Endothelial cell of umbilical vein (primary cell): ENCODE results near the gene RASIP1. TPM values are rescaled to one million over a fixed set of nuclear protein-coding genes. Genes with fewer than 3 reads are reported as not detected.

Source experiments
- BruUV-seq: library from RNA; stranded (reverse); fragments of 400-500 nt; replicated peaks from 2 replicates; lab custom pipeline; 2021; lab: Mats Ljungman, UMichigan
- CTCF ChIA-PET: fragments of 300-600, 350-600 bp; sonication (Branson Sonifier 250); formaldehyde crosslinking; loops from one replicate; lab custom pipeline; 2021; ENCODE audit warnings: antibody characterized with exemption, inconsistent platforms; lab: Charles Lee
- POLR2A ChIA-PET: fragments of 300-600, 350-600 bp; sonication (Branson Sonifier 250); formaldehyde crosslinking; loops from one replicate; lab custom pipeline; 2021; ENCODE audit warnings: antibody characterized with exemption, inconsistent platforms; lab: Charles Lee
- DNase-seq: peaks from one replicate; pipeline ENCODE4 v3.0.0-alpha.2; 2011; ENCODE audit warnings: low read depth, low spot score
- FAIRE-seq: peaks from 2 replicates; lab custom pipeline; 2011; peaks lifted over from hg19 to GRCh38; lab: Jason Lieb, UNC
- H2AFZ ChIP-seq: 2 replicates; pipeline ENCODE4 v1.6.0; 2012; ENCODE audit warnings: low read depth, low read length, control low read depth, inconsistent platforms
- H3K27ac ChIP-seq: 2 replicates; pipeline ENCODE4 v1.5.1; 2011; ENCODE audit warnings: low read depth, mild to moderate bottlenecking, control low read depth, low read length, moderate library complexity; ENCODE audit not compliant: insufficient read depth
- H3K27me3 ChIP-seq, 2 experiments: 2 replicates each; pipeline versions ENCODE4 v1.6.0 to v1.6.1; 2011; ENCODE audit warnings: low read length in 2 of 2, mixed read lengths in 1 of 2; ENCODE audit not compliant: control insufficient read depth in 2 of 2, insufficient read depth in 2 of 2
- H3K36me3 ChIP-seq, 2 experiments: 2 replicates in 1 of 2; 3 replicates in 1 of 2; pipeline ENCODE4 v1.5.1; 2011; ENCODE audit warnings: low read length in 2 of 2, mild to moderate bottlenecking in 1 of 2, moderate library complexity in 1 of 2; ENCODE audit not compliant: control insufficient read depth in 2 of 2, insufficient read depth in 2 of 2; ENCODE audit errors: extremely low read depth in 1 of 2
- H3K4me1 ChIP-seq: 3 replicates; pipeline ENCODE4 v1.5.1; 2011; ENCODE audit warnings: mild to moderate bottlenecking, low read length; ENCODE audit not compliant: control insufficient read depth, insufficient read depth; ENCODE audit errors: extremely low read depth
- H3K4me2 ChIP-seq: 2 replicates; pipeline ENCODE4 v1.6.1; 2011; ENCODE audit warnings: low read length, control low read depth, mixed read lengths; ENCODE audit not compliant: insufficient read depth
- H3K4me3 ChIP-seq, 3 experiments: fragments of 200-600 bp in 1 of 3; sonication (generic), shearing (Covaris generic) in 1 of 3; replicated peaks in 1 of 3; 2 replicates each; pipeline ENCODE4 v1.5.1; 2011 to 2016; ENCODE audit warnings: control low read depth in 3 of 3, low read length in 3 of 3, mild to moderate bottlenecking in 2 of 3, inconsistent platforms in 1 of 3, low read depth in 1 of 3, moderate library complexity in 1 of 3; ENCODE audit not compliant: insufficient read depth in 1 of 3
- H3K79me2 ChIP-seq: 2 replicates; pipeline ENCODE4 v1.6.0; 2012; ENCODE audit warnings: low read length, inconsistent platforms; ENCODE audit not compliant: control insufficient read depth, insufficient read depth
- H3K9ac ChIP-seq: replicated peaks from 2 replicates; pipeline ENCODE3; 2011; ENCODE audit warnings: low read length, control low read depth; ENCODE audit not compliant: insufficient read depth; ENCODE audit errors: extremely low read depth
- H3K9me1 ChIP-seq: replicated peaks from 3 replicates; pipeline ENCODE4 v1.6.0; 2011; ENCODE audit warnings: mild to moderate bottlenecking, low read length; ENCODE audit not compliant: control insufficient read depth, insufficient read depth; ENCODE audit errors: extremely low read depth
- H3K9me3 ChIP-seq: replicated peaks from 2 replicates; pipeline ENCODE4 v1.5.1; 2012; ENCODE audit warnings: low read length, inconsistent platforms; ENCODE audit not compliant: control insufficient read depth, insufficient read depth
- H4K20me1 ChIP-seq: replicated peaks from 2 replicates; pipeline ENCODE3; 2011; ENCODE audit warnings: mild to moderate bottlenecking, low read length; ENCODE audit not compliant: control insufficient read depth, insufficient read depth; ENCODE audit errors: extremely low read depth
- EZH2 ChIP-seq: IDR thresholded peaks from 2 replicates; pipeline ENCODE4 v1.6.1; 2012; ENCODE audit warnings: borderline replicate concordance, low read depth, mild to moderate bottlenecking, moderate library complexity, low read length, inconsistent platforms; ENCODE audit not compliant: severe bottlenecking
- GATA2 ChIP-seq: IDR thresholded peaks from 2 replicates; pipeline ENCODE4 v1.7.0; 2011; ENCODE audit warnings: low read depth, mild to moderate bottlenecking, moderate library complexity, mixed read lengths, low read length; ENCODE audit not compliant: insufficient read length, insufficient read depth
- JUN ChIP-seq: IDR thresholded peaks from 2 replicates; pipeline ENCODE4 v1.6.1; 2011; ENCODE audit warnings: borderline replicate concordance, low read depth; ENCODE audit not compliant: insufficient read length, insufficient read depth
- MYC ChIP-seq: IDR thresholded peaks from one replicate; pipeline ENCODE4 v1.6.1; 2011; ENCODE audit warnings: mild to moderate bottlenecking, low read depth, low read length
- POLR2A ChIP-seq: IDR thresholded peaks from 2 replicates; pipeline ENCODE4 v1.6.1; 2012; ENCODE audit warnings: low read depth, mild to moderate bottlenecking, control low read depth, low read length
- POLR2AphosphoS5 ChIP-seq: IDR thresholded peaks from 2 replicates; pipeline ENCODE4 v1.6.1; 2012; ENCODE audit warnings: low read depth, mild to moderate bottlenecking, control low read depth, low read length, moderate library complexity; ENCODE audit not compliant: insufficient read depth
- dilution Hi-C: fragments of 300-500 bp; cut with MboI; formaldehyde crosslinking; loops from one replicate; pipeline ENCODE4 v1.15.0; 2019; ENCODE audit warnings: low sequenced_read_pairs; ENCODE audit not compliant: extremely low pct_ligation_motif_present
- intact Hi-C: fragments of 100-400 bp; cut with micrococcal nuclease; formaldehyde crosslinking; loops from one replicate; pipeline ENCODE4 v1.10.0; 2022
- polyA plus RNA-seq, 4 experiments: library from polyadenylated mRNA; depleted of rRNA in 3 of 4; stranded (reverse) in 3 of 4; unstranded in 1 of 4; fragments of >200 nt; gene quantifications; 2 replicates each; pipeline versions ENCODE4 v1.2.1 to v1.2.3, GENCODE V29; 2011 to 2012; ENCODE audit warnings: missing spikeins in 1 of 4
- total RNA-seq: library from RNA; stranded (reverse); gene quantifications from 2 replicates; pipeline ENCODE4 v1.2.3, GENCODE V29; 2021
- TF ChIP-seq, protein P1 (sequence below): IDR thresholded peaks from 2 replicates; pipeline ENCODE4 v1.6.1; 2011; ENCODE audit not compliant: insufficient read depth, insufficient read length
- TF ChIP-seq, protein P2 (sequence below), 2 donors: IDR thresholded peaks; 1 replicate in 1 of 2; 2 replicates in 1 of 2; pipeline ENCODE4 v1.5.1; 2011; ENCODE audit warnings: low read length in 2 of 2, mild to moderate bottlenecking in 2 of 2, moderate library complexity in 2 of 2, control low read depth in 1 of 2, inconsistent platforms in 1 of 2, low read depth in 1 of 2; ENCODE audit not compliant: insufficient read depth in 1 of 2; ENCODE audit errors: extremely low read depth in 1 of 2

The RASIP1 gene
- total and polyA plus RNA-seq, 2 donors (not counting 3 experiments of a cell fraction or from before 2014, with no cell fraction given), result 66.2 to 82.1 TPM

DNA sequence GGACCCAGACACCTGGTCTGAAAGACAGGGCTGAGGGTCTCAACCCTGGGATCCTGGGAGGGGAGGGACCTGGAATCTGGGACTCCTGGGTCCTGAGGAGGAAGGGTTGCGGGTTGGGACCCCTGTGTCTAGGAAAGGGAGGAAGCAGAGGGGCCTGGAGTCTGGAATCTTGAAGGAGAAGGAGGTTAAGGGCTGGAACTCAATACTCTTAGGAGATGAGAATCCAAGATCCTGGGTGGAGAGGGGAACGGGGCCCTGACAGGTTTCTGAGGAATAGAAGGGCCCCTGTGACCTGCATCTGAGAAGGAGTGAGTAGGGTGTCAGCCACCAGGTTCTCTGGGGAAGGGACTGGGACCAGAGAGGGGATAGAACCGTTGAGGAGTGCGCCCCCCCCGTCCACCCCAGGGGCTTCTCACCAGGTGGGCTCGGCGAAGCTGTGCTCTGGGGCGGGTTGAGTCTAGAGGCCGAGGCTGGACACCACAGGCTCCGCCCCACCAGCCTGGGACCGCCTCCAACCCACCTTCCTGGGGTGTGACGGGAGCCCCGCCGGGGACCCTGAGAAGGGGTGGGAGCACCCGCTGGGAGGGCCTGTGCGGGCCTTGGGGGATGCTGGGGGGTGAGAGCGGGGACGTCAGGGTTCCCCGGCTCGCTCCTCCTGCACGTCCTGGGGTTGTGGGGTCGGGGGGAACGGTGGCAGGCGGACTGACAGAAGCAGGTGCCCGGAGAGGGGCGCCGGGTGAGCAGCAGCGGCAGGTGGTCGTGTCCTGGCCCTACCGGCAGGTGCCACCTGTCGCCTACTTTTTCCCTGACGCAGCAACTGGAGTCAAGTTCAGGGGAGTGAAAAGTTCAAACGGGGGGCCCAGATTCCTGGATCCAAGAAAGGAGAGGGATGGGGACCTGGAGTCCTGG, 20.9 kb downstream of the RASIP1 start, which contains the start of gene MAMSTR:
Gene MAMSTR, minus strand, starts transcription at position 463 of the 909 bp plus-strand sequence. CDS start 694 bp downstream, outside the sequence.
- BruUV-seq, result no TSS peak
- Histone ChIP-seq H3K9me3 (no peaks in the 10 kb centered on the region), H3K4me3 (no peak within 1 kb of the TSS), H3K27ac (no peak within 1 kb of the TSS), H3K4me2 (no peak within 1 kb of the TSS), H3K27me3 (no peaks in the 10 kb centered on the region), H3K4me1 (peaks cover 12% of the 10 kb centered on the region), H3K36me3 (peaks cover 5 to 16% of the 10 kb centered on the region in 2 experiments), H4K20me1 (no peaks in the 10 kb centered on the region), H2AFZ (no peak within 1 kb of the TSS), H3K9me1 (no peaks in the 10 kb centered on the region), H3K79me2 (no peaks in the 10 kb centered on the region), H3K9ac (no peak within 1 kb of the TSS)
- DNase-seq, result no peak
- no peak for FAIRE-seq
- intact Hi-C loops (no loop called here), dilution Hi-C loops (no loop called here)
- TF ChIP-seq EZH2, result no peak
- peak; percentile 28 for TF ChIP-seq POLR2A
- TF ChIP-seq POLR2AphosphoS5, result peak; percentile 38
- TF ChIP-seq, protein P1, sequence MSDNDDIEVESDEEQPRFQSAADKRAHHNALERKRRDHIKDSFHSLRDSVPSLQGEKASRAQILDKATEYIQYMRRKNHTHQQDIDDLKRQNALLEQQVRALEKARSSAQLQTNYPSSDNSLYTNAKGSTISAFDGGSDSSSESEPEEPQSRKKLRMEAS, result no peak
- CTCF ChIA-PET, result no interaction called here
- POLR2A ChIA-PET, result no interaction called here

DNA sequence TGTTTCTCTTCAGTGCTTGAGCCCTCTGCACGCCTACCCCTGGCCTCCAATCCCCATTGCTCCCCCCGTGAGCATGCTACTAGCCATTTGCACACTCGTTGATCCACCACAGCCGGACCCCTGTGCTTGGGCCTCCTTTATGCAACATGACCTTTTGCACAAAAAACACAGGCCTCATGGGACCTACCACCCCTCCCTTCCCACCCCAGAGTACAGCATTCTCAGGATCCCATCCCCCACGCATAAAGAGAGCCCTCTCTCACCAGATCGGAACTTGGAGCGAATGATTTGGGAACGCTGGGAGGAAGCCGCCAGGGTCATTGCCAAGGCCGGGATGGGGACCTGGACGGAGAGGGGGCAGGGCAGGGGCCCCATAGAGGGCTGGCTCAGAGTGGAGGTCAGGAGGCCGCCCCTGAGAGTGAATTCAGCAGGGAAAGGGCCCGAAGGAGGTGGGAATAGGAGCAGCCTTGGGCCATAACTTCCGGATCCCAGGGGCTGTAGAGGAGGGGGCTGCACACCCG, 21.6 kb downstream of the RASIP1 start:
- Histone ChIP-seq H3K9me3 (no peaks in the 10 kb centered on the region), H4K20me1 (no peaks in the 10 kb centered on the region), H3K4me3 (no peak overlapping the region), H3K27me3 (no peaks in the 10 kb centered on the region), H2AFZ (no peak overlapping the region), H3K4me1 (peaks cover 7% of the 10 kb centered on the region), H3K9me1 (no peaks in the 10 kb centered on the region), H3K27ac (no peak overlapping the region), H3K4me2 (no peak overlapping the region), H3K79me2 (no peaks in the 10 kb centered on the region), H3K36me3 (peaks cover 0 to 11% of the 10 kb centered on the region in 2 experiments), H3K9ac (no peak overlapping the region)
- intact Hi-C loops (no loop called here), dilution Hi-C loops (no loop called here)
- ChIA-PET CTCF (no interaction called here), POLR2A (no interaction called here)
- DNase-seq, result no peak
- BruUV-seq, result no TSS peak
- TF ChIP-seq JUN, result no peak
- TF ChIP-seq EZH2, result no peak
- TF ChIP-seq, protein P2, sequence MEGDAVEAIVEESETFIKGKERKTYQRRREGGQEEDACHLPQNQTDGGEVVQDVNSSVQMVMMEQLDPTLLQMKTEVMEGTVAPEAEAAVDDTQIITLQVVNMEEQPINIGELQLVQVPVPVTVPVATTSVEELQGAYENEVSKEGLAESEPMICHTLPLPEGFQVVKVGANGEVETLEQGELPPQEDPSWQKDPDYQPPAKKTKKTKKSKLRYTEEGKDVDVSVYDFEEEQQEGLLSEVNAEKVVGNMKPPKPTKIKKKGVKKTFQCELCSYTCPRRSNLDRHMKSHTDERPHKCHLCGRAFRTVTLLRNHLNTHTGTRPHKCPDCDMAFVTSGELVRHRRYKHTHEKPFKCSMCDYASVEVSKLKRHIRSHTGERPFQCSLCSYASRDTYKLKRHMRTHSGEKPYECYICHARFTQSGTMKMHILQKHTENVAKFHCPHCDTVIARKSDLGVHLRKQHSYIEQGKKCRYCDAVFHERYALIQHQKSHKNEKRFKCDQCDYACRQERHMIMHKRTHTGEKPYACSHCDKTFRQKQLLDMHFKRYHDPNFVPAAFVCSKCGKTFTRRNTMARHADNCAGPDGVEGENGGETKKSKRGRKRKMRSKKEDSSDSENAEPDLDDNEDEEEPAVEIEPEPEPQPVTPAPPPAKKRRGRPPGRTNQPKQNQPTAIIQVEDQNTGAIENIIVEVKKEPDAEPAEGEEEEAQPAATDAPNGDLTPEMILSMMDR (IDR thresholded peaks at IDR 0.05; ENCODE audit: extremely low read depth in 1 of 2, insufficient read depth in 1 of 2, low read depth in 1 of 2, low read length in 2 of 2), result no peak
- TF ChIP-seq POLR2A, result no peak
- no peak for TF ChIP-seq MYC
- TF ChIP-seq, protein P1, result no peak
- no peak for TF ChIP-seq GATA2
- FAIRE-seq, result no peak
